GM23338 (cell line): ENCODE measurements around the gene CYP4F8. TPM values are rescaled to one million over a fixed set of nuclear protein-coding genes. Genes with fewer than 3 reads are reported as not detected.

ENCODE experiments used
- ATAC-seq: fragments of 200-7000 bp; cut with Tn5 transposase; 3 replicates; pipeline ENCODE4 v1.9.1; 2020
- DNase-seq: peaks from one replicate; pipeline ENCODE4 v3.0.0-alpha.2; 2015; ENCODE audit warnings: low spot score
- H2AFZ ChIP-seq: fragments of 200-600 bp; sonication (generic); 2 replicates; pipeline ENCODE4 v1.8.0; 2016; ENCODE audit warnings: antibody characterized with exemption, mild to moderate bottlenecking, moderate library complexity
- H3F3A ChIP-seq: fragments of 200-600 bp; sonication (generic); replicated peaks from 2 replicates; pipeline ENCODE4 v1.8.0; 2017; ENCODE audit warnings: antibody characterized with exemption, mixed run types, low read depth
- H3K27ac ChIP-seq: fragments of 200-600 bp; sonication (generic); 2 replicates; pipeline ENCODE4 v1.6.1; 2016; ENCODE audit warnings: low read depth
- H3K27me3 ChIP-seq: fragments of 200-600 bp; sonication (generic); 2 replicates; pipeline ENCODE4 v1.8.0; 2016; ENCODE audit warnings: mild to moderate bottlenecking, mixed run types, moderate library complexity; ENCODE audit not compliant: insufficient read depth
- H3K36me3 ChIP-seq: fragments of 200-600 bp; sonication (generic); 2 replicates; pipeline ENCODE4 v1.8.0; 2016; ENCODE audit warnings: mild to moderate bottlenecking; ENCODE audit not compliant: insufficient read depth
- H3K4me1 ChIP-seq: fragments of 200-600 bp; sonication (generic); 2 replicates; pipeline ENCODE4 v1.8.0; 2016; ENCODE audit warnings: mild to moderate bottlenecking, moderate library complexity; ENCODE audit not compliant: insufficient read depth
- H3K4me2 ChIP-seq: fragments of 200-600 bp; sonication (generic); 2 replicates; pipeline ENCODE4 v1.7.1; 2017; ENCODE audit warnings: mixed run types
- H3K4me3 ChIP-seq: fragments of 200-600 bp; sonication (generic); 2 replicates; pipeline ENCODE4 v1.6.1; 2016; ENCODE audit warnings: mixed run types
- H3K79me2 ChIP-seq: fragments of 200-600 bp; sonication (generic); replicated peaks from 2 replicates; pipeline ENCODE4 v1.8.0; 2017; ENCODE audit warnings: mild to moderate bottlenecking; ENCODE audit not compliant: insufficient read depth
- H3K9me2 ChIP-seq: fragments of 200-600 bp; sonication (generic); 2 replicates; pipeline ENCODE4 v1.8.0; 2017; ENCODE audit not compliant: insufficient read depth
- H4K20me1 ChIP-seq: fragments of 200-600 bp; sonication (generic); replicated peaks from 2 replicates; pipeline ENCODE4 v1.8.0; 2017; ENCODE audit warnings: mild to moderate bottlenecking; ENCODE audit not compliant: insufficient read depth
- H3K27ac Mint-ChIP-seq: 2 replicates; pipeline ENCODE4 v1.8.0; 2020; ENCODE audit warnings: inconsistent platforms, mild to moderate bottlenecking, moderate library complexity, mixed read lengths
- H3K27me3 Mint-ChIP-seq: 3 replicates; pipeline ENCODE4 v1.8.0; 2022; ENCODE audit warnings: low read depth, mild to moderate bottlenecking, moderate library complexity, mixed read lengths, inconsistent platforms; ENCODE audit not compliant: insufficient read depth, poor library complexity
- H3K36me3 Mint-ChIP-seq: 3 replicates; pipeline ENCODE4 v1.8.0; 2021; ENCODE audit warnings: low read depth, mild to moderate bottlenecking, inconsistent platforms, moderate library complexity, mixed read lengths
- H3K4me1 Mint-ChIP-seq: 3 replicates; pipeline ENCODE4 v1.8.0; 2020; ENCODE audit warnings: mild to moderate bottlenecking, inconsistent platforms, mixed read lengths
- H3K4me3 Mint-ChIP-seq: 3 replicates; pipeline ENCODE4 v1.8.0; 2021; ENCODE audit warnings: moderate library complexity, mild to moderate bottlenecking, inconsistent platforms, mixed read lengths
- H3K9me3 Mint-ChIP-seq: 3 replicates; pipeline ENCODE4 v1.8.0; 2020; ENCODE audit warnings: moderate library complexity, mild to moderate bottlenecking, inconsistent platforms, mixed read lengths
- CREB1 ChIP-seq: fragments of 250-450 bp; sonication (Bioruptor Pico); IDR thresholded peaks from 2 replicates; pipeline ENCODE4 v1.5.0; 2020; ENCODE audit warnings: low read depth, mild to moderate bottlenecking, moderate library complexity
- CTCF ChIP-seq, 2 experiments: fragments of 200-600 bp in 1 of 2; sonication (generic) in 1 of 2; conservative IDR thresholded peaks; 2 replicates each; pipeline versions ENCODE4 v1.5.1 to v1.6.1; 2016 to 2017; ENCODE audit warnings: antibody characterized with exemption in 2 of 2, low read depth in 2 of 2, mild to moderate bottlenecking in 2 of 2, moderate library complexity in 1 of 2
- ETS1 ChIP-seq: IDR thresholded peaks from 2 replicates; pipeline ENCODE4 v1.6.1; 2016; ENCODE audit warnings: antibody characterized with exemption
- EZH2 ChIP-seq: fragments of 200-600 bp; sonication (generic); IDR thresholded peaks from one replicate; pipeline ENCODE4 v1.8.0; 2017; ENCODE audit warnings: antibody characterized with exemption, mild to moderate bottlenecking, low read depth; ENCODE audit not compliant: unreplicated experiment
- EZH2phosphoT487 ChIP-seq: fragments of 200-600 bp; sonication (generic); IDR thresholded peaks from one replicate; pipeline ENCODE4 v1.8.1; 2018; ENCODE audit warnings: antibody characterized with exemption; ENCODE audit not compliant: unreplicated experiment
- JUNB ChIP-seq: IDR thresholded peaks from one replicate; pipeline ENCODE4 v1.6.1; 2016; ENCODE audit warnings: antibody characterized with exemption; ENCODE audit not compliant: unreplicated experiment
- NANOG ChIP-seq: IDR thresholded peaks from 2 replicates; pipeline ENCODE4 v1.6.1; 2016; ENCODE audit warnings: antibody characterized with exemption, borderline replicate concordance
- POLR2AphosphoS5 ChIP-seq: IDR thresholded peaks from 2 replicates; pipeline ENCODE4 v1.6.1; 2016; ENCODE audit warnings: antibody characterized with exemption, low read depth
- REST ChIP-seq: IDR thresholded peaks from one replicate; pipeline ENCODE4 v1.6.1; 2018; ENCODE audit warnings: antibody characterized with exemption; ENCODE audit not compliant: unreplicated experiment
- STAT1 ChIP-seq: IDR thresholded peaks from one replicate; pipeline ENCODE4 v1.6.1; 2016; ENCODE audit warnings: antibody characterized with exemption; ENCODE audit not compliant: unreplicated experiment
- ZNF114 ChIP-seq: fragments of 250-450 bp; sonication (Bioruptor Pico); IDR thresholded peaks from 2 replicates; pipeline ENCODE4 v1.5.0; 2020; ENCODE audit warnings: mild to moderate bottlenecking, moderate library complexity
- ZNF331 ChIP-seq: fragments of 250-450 bp; sonication (Bioruptor Pico); IDR thresholded peaks from 2 replicates; pipeline ENCODE4 v1.5.0; 2020; ENCODE audit warnings: low read depth, mild to moderate bottlenecking, moderate library complexity
- ZNF462 ChIP-seq: fragments of 250-450 bp; sonication (Bioruptor Pico); IDR thresholded peaks from 2 replicates; pipeline ENCODE4 v1.5.0; 2020; ENCODE audit warnings: mild to moderate bottlenecking, moderate library complexity
- polyA plus RNA-seq: library from polyadenylated mRNA; unstranded; fragments of >200 nt; fragmentation: Nextera tagmentation; extraction: Ambion mirVana; gene quantifications from 2 replicates; pipeline ENCODE4 v1.2.1, GENCODE V29; 2016
- total RNA-seq: library from RNA; depleted of rRNA; stranded (reverse); fragments of >200 nt; shearing (Covaris generic); gene quantifications from 2 replicates; pipeline ENCODE4 v1.2.3, GENCODE V29; 2014

Gene CYP4F8
- total and polyA plus RNA-seq, 2 experiments from 2014 or later: not detected

- no peak overlapping the region for H3K4me3 ChIP-seq
- H3K79me2 ChIP-seq: no peaks in the 10 kb centered on the region
- no peak overlapping the region for H3K4me2 ChIP-seq
- Mint-ChIP-seq H3K9me3 (peaks cover 60% of the 10 kb centered on the region), H3K27me3 (no peaks in the 10 kb centered on the region), H3K4me1 (no peaks in the 10 kb centered on the region), H3K4me3 (no peak overlapping the region), H3K36me3 (peaks cover 34% of the 10 kb centered on the region), H3K27ac (no peak overlapping the region)
- no peaks in the 10 kb centered on the region for H3K4me1 ChIP-seq
- no peak overlapping the region for H2AFZ ChIP-seq
- no peaks in the 10 kb centered on the region; the same call in 1 of the 2 replicates for H3K36me3 ChIP-seq
- DNase-seq: no peak
- no peaks in the 10 kb centered on the region for H3F3A ChIP-seq
- H4K20me1 ChIP-seq: no peaks in the 10 kb centered on the region
- TF ChIP-seq ETS1: no peak
- TF ChIP-seq CTCF (conservative IDR thresholded peaks at IDR 0.05; ENCODE audit: low read depth in 2 of 2): no peak
- TF ChIP-seq ZNF114 (CRISPR knock-in tag): no peak
- TF ChIP-seq STAT1: no peak
- TF ChIP-seq JUNB: no peak
- TF ChIP-seq EZH2: no peak
- no peak for TF ChIP-seq REST
- TF ChIP-seq POLR2AphosphoS5: no peak
- no peak for TF ChIP-seq CREB1
- no peak for TF ChIP-seq NANOG
- no peak for TF ChIP-seq EZH2phosphoT487
- TF ChIP-seq ZNF462 (CRISPR knock-in tag): no peak
- no peak for TF ChIP-seq ZNF331
- H3K27ac ChIP-seq: no peak overlapping the region
- no peaks in the 10 kb centered on the region for H3K27me3 ChIP-seq
- no peak for ATAC-seq
- H3K9me2 ChIP-seq: no peaks in the 10 kb centered on the region
These were observed 60.5 kb downstream of the CYP4F8 start for GRCh38 chr19:15675560-15675959.
